Breast epithelium (tissue), 4 donors: ENCODE measurements around the gene KCNIP4. TPM values are rescaled to one million over a fixed set of nuclear protein-coding genes. Genes with fewer than 3 reads are reported as not detected.

ENCODE experiments used
- DNase-seq, 2 donors: peaks; one replicate each; pipeline ENCODE4 v3.0.0-alpha.2; 2019; ENCODE audit warnings: low spot score in 2 of 2
- H3K27ac ChIP-seq, 2 donors: fragments of 200-600 bp; sonication (generic) in 1 of 2; one replicate each; pipeline ENCODE4 v1.5.1; 2016 to 2019; ENCODE audit warnings: mild to moderate bottlenecking in 1 of 2
- H3K27me3 ChIP-seq, 2 donors: fragments of 200-600 bp; sonication (generic) in 1 of 2; one replicate each; pipeline versions ENCODE4 v1.5.1 to v1.6.0; 2017 to 2019; ENCODE audit warnings: control low read depth in 1 of 2, mild to moderate bottlenecking in 1 of 2
- H3K36me3 ChIP-seq: fragments of 200-600 bp; one replicate; pipeline ENCODE4 v1.5.1; 2019
- H3K4me1 ChIP-seq, 2 donors: fragments of 200-600 bp; sonication (generic); one replicate each; pipeline ENCODE4 v1.5.1; 2016 to 2019; ENCODE audit warnings: control low read depth in 1 of 2
- H3K4me3 ChIP-seq, 3 donors: fragments of 200-600 bp; sonication (generic); 1 replicate in 2 of 3; 2 replicates in 1 of 3; pipeline ENCODE4 v1.5.1; 2016 to 2019; ENCODE audit warnings: mild to moderate bottlenecking in 3 of 3, moderate library complexity in 2 of 3
- H3K9me3 ChIP-seq, 2 donors: fragments of 200-600 bp; sonication (generic) in 1 of 2; one replicate each; pipeline ENCODE4 v1.5.1; 2016 to 2019; ENCODE audit warnings: control low read depth in 1 of 2
- POLR2A ChIP-seq: fragments of 450-650 bp; IDR thresholded peaks from one replicate; pipeline ENCODE4 v1.6.1; 2016; ENCODE audit warnings: antibody characterized with exemption, mild to moderate bottlenecking, moderate library complexity
- POLR2AphosphoS5 ChIP-seq, 3 donors: sonication (generic); formaldehyde crosslinking; IDR thresholded peaks; one replicate each; pipeline ENCODE4 v1.6.1; 2017; ENCODE audit warnings: antibody characterized with exemption in 3 of 3
- intact Hi-C: fragments of 100-400 bp; cut with DNase I; formaldehyde crosslinking; loops from one replicate; pipeline ENCODE4 v1.15.1; 2023; ENCODE audit warnings: low total_unique reads
- total RNA-seq, 3 donors: library from RNA; depleted of rRNA; stranded (reverse); fragments of >200 nt; gene quantifications; one replicate each; pipeline ENCODE4 v1.1.0, GENCODE V29; 2016
- TF ChIP-seq, protein P1 (sequence below), 3 donors: fragments of 450-650 bp; IDR thresholded peaks; one replicate each; pipeline ENCODE4 v1.5.1; 2016 to 2017; ENCODE audit warnings: antibody characterized with exemption in 3 of 3, mild to moderate bottlenecking in 3 of 3, moderate library complexity in 3 of 3

The KCNIP4 gene
- total RNA-seq, 3 donors from 2014 or later: 0.44 to 0.66 TPM; not detected in 1

GRCh38 chr4:21226637-21227538, 721.7 kb downstream of the KCNIP4 start:
- TF ChIP-seq, protein P1, sequence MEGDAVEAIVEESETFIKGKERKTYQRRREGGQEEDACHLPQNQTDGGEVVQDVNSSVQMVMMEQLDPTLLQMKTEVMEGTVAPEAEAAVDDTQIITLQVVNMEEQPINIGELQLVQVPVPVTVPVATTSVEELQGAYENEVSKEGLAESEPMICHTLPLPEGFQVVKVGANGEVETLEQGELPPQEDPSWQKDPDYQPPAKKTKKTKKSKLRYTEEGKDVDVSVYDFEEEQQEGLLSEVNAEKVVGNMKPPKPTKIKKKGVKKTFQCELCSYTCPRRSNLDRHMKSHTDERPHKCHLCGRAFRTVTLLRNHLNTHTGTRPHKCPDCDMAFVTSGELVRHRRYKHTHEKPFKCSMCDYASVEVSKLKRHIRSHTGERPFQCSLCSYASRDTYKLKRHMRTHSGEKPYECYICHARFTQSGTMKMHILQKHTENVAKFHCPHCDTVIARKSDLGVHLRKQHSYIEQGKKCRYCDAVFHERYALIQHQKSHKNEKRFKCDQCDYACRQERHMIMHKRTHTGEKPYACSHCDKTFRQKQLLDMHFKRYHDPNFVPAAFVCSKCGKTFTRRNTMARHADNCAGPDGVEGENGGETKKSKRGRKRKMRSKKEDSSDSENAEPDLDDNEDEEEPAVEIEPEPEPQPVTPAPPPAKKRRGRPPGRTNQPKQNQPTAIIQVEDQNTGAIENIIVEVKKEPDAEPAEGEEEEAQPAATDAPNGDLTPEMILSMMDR (IDR thresholded peaks at IDR 0.05): no peak
- no peak for TF ChIP-seq POLR2A
- no peak for TF ChIP-seq POLR2AphosphoS5 (IDR thresholded peaks at IDR 0.05)
- Histone ChIP-seq H3K27ac (no peak overlapping the region), H3K4me1 (no peaks in the 10 kb centered on the region), H3K4me3 (no peak overlapping the region), H3K9me3 (no peaks in the 10 kb centered on the region), H3K27me3 (no peaks in the 10 kb centered on the region), H3K36me3 (no peaks in the 10 kb centered on the region)
- no peak for DNase-seq
- intact Hi-C loops: no loop called here

- Histone ChIP-seq H3K27me3 (no peaks in the 10 kb centered on the region), H3K27ac (no peak overlapping the region), H3K4me3 (no peak overlapping the region), H3K9me3 (no peaks in the 10 kb centered on the region), H3K36me3 (no peaks in the 10 kb centered on the region), H3K4me1 (no peaks in the 10 kb centered on the region)
- TF ChIP-seq POLR2A (no peak), POLR2AphosphoS5 (IDR thresholded peaks at IDR 0.05) (no peak)
- TF ChIP-seq, protein P1 (IDR thresholded peaks at IDR 0.05): no peak
- intact Hi-C loops: no loop called here
- DNase-seq: no peak
Measured at GRCh38 chr4:21211846-21212245, 736.7 kb downstream of the KCNIP4 start.

GRCh38 chr4:21209860-21210259, 738.7 kb downstream of the KCNIP4 start:
- Histone ChIP-seq H3K4me1 (no peaks in the 10 kb centered on the region), H3K4me3 (no peak overlapping the region)
- intact Hi-C loops: no loop called here

GRCh38 chr4:21205821-21206531, 742.6 kb downstream of the KCNIP4 start:
- Histone ChIP-seq H3K36me3 (no peaks in the 10 kb centered on the region), H3K4me1 (no peaks in the 10 kb centered on the region), H3K27ac (no peak overlapping the region), H3K4me3 (no peak overlapping the region), H3K9me3 (no peaks in the 10 kb centered on the region), H3K27me3 (no peaks in the 10 kb centered on the region)
- no peak for DNase-seq
- no peak for TF ChIP-seq POLR2A
- TF ChIP-seq, protein P1 (IDR thresholded peaks at IDR 0.05): no peak
- TF ChIP-seq POLR2AphosphoS5 (IDR thresholded peaks at IDR 0.05): no peak
- intact Hi-C loops: no loop called here

More at GRCh38 chr4:21209860-21210259, 738.7 kb downstream of the KCNIP4 start:
- no peak for DNase-seq
- TF ChIP-seq POLR2AphosphoS5 (IDR thresholded peaks at IDR 0.05) (no peak), POLR2A (no peak)
- TF ChIP-seq, protein P1 (IDR thresholded peaks at IDR 0.05): no peak
- Histone ChIP-seq H3K9me3 (no peaks in the 10 kb centered on the region), H3K27me3 (no peaks in the 10 kb centered on the region), H3K27ac (no peak overlapping the region), H3K36me3 (no peaks in the 10 kb centered on the region)

GRCh38 chr4:21203416-21203815, 745.2 kb downstream of the KCNIP4 start:
- Histone ChIP-seq H3K9me3 (no peaks in the 10 kb centered on the region), H3K36me3 (no peaks in the 10 kb centered on the region), H3K27me3 (no peaks in the 10 kb centered on the region), H3K27ac (no peak overlapping the region), H3K4me3 (no peak overlapping the region), H3K4me1 (no peaks in the 10 kb centered on the region)
- intact Hi-C loops: no loop called here
- DNase-seq: no peak
- TF ChIP-seq, protein P1 (IDR thresholded peaks at IDR 0.05): no peak
- TF ChIP-seq POLR2A: no peak
- TF ChIP-seq POLR2AphosphoS5 (IDR thresholded peaks at IDR 0.05): no peak
